WI38 (cell line): Measurements from ENCODE around the gene TMEM259.
A peak's percentile ranks its signal among the peaks of the same experiment; 100 is the strongest.

Experiments
- H3K4me3 ChIP-seq: 2 replicates; pipeline ENCODE4 v1.5.1; 2011; ENCODE audit warnings: low read depth, mild to moderate bottlenecking, control low read depth, low read length
- TF ChIP-seq, protein P1 (sequence below): IDR thresholded peaks from 2 replicates; pipeline ENCODE4 v1.5.1; 2012; ENCODE audit warnings: low read depth, mild to moderate bottlenecking, control low read depth, low read length

TMEM259 gene

DNA sequence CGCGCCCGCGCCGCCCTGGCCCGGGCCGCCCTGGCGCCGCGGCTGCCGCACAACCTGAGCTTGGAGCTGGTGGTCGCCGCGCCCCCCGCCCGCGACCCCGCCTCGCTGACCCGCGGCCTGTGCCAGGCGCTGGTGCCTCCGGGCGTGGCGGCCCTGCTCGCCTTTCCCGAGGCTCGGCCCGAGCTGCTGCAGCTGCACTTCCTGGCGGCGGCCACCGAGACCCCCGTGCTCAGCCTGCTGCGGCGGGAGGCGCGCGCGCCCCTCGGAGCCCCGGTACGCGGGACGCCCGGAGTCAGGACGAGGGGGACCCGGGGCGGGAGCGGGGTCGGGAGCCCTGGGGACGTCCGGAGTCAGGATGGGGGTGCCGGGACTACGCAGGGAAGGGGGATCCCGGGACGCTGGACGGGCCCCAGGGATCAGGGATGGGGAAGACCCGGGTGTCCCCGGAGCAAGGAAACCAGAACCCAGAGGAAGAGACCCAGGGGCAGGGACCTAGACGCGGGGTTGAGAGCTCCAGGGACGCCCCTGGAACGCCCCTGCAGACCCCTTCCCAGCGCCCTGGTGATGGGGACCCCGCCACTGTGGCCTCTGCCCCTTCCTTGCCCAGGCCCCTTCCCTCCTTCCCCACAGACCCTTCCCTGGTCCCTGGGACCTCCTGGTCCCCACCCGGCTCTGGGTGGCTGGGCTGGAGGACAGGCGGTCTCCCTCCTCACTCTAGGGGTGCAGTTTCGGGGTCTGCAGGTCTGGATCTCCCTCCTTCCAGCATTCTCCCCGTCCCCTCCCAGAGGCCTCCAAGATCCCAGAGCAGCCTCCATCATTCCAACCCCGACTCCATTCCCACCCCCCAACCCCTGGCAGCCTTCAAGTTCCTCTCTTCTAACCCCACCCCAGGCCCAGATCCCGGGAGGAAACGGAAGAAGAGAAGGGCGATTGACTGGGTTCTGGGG lies 20.1 kb downstream of the TMEM259 start:
- peak overlapping the region; percentile 33 for H3K4me3 ChIP-seq
- TF ChIP-seq, protein P1, sequence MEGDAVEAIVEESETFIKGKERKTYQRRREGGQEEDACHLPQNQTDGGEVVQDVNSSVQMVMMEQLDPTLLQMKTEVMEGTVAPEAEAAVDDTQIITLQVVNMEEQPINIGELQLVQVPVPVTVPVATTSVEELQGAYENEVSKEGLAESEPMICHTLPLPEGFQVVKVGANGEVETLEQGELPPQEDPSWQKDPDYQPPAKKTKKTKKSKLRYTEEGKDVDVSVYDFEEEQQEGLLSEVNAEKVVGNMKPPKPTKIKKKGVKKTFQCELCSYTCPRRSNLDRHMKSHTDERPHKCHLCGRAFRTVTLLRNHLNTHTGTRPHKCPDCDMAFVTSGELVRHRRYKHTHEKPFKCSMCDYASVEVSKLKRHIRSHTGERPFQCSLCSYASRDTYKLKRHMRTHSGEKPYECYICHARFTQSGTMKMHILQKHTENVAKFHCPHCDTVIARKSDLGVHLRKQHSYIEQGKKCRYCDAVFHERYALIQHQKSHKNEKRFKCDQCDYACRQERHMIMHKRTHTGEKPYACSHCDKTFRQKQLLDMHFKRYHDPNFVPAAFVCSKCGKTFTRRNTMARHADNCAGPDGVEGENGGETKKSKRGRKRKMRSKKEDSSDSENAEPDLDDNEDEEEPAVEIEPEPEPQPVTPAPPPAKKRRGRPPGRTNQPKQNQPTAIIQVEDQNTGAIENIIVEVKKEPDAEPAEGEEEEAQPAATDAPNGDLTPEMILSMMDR = no peak

DNA sequence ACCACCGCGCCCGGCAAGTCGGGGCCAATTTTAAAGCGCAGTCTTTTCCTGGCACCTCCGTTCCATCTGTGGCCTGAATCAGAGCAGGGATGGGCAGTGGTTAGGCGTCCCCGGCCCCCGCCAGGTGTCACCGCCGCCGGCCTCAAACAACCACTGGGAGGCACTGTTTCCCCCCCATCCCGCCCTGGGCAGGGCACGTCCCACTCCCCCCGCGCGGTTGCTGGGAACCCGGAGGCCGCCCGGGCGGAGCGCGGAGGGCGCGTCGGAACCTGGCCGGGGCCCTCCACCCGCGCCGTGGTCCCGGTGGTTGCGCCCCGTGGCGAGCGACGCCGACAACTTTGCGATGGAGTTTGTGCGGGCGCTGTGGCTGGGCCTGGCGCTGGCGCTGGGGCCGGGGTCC lies 20.8 kb downstream of the TMEM259 start, which contains the start of gene GRIN3B:
Gene GRIN3B (plus strand): TSS at position 325 of the 400 bp plus-strand sequence. CDS start 19 bp downstream, at position 344.
- TF ChIP-seq, protein P1 = peak; percentile 49
- H3K4me3 ChIP-seq = peak within 1 kb of the TSS; percentile 33

DNA sequence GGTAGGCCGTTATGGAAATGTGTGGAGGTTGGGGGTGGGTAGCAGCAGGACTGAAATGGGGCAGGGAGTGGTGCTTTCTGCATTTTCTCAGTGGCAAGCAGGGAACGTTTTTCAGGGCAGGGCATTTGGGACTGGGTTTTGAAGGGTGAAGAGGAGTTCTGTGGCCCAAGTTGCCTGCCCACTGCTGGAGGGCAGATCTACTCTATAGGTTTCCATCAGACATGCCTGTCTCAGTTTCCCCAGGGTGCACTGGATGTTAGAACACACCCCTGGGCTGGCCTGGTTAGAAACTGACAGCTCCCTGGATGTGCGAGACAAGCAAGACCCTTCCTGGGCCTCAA lies 21.6 kb downstream of the TMEM259 start:
- no peak overlapping the region for H3K4me3 ChIP-seq
- TF ChIP-seq, protein P1 = no peak

DNA sequence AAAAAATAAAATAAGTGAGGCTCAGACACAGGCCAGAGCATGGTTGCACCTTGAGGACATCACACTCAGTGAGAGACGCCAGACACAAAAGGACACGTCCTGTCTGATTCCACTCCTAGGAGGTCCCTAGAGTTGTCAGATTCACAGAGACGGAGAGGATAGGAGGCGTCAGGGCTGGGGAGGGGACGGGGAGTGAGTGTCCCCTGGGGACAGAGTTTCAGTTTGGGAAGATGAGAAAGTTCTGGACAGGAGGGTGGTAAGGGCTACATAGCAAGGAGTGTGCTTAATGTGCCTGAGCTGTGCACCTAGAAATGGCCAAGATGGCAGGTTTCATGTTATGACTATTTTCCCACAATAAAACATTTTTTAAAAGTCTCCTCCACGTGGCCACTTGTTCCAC lies 22.9 kb downstream of the TMEM259 start:
- TF ChIP-seq, protein P1 = no peak
- H3K4me3 ChIP-seq = no peak overlapping the region

DNA sequence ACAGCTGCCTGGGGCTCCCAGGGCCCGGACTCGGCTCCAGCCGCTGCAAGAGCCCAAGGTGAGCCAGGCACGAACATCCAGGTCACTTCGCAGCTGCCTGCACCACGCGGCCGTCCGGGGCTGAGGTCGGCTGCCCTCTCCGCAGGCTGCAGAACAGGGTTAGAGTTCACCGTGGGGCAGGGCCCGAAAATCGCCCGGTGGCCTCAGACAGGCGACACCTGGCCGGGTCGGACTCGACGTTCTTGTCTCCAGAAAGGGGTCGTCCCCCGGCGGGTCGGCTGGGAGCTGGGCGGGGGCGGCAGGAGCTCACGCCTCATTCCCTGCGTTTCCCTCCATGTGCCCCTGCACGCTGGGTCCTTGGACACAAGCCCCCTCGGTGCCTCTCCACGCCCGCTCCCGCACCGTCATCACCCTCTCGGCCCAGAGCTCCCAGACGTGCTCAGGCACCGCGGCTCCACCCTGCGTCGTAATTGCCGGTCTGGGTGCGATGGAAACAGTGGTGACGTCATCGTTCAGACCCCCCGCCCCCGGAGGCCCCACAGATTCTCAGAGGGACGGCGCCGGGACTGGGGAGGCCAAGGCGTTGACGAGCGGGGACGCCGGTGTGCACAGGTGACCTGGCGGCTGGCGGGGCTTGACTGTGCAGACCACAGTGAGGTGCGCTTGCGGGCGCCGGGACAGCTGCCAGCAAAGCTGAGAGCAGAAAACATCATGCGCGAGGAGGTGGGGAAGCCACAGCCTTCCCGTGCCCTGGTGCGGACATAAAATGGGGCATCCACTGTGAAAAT lies 24.7 kb downstream of the TMEM259 start:
- no peak overlapping the region for H3K4me3 ChIP-seq
- TF ChIP-seq, protein P1 = no peak

DNA sequence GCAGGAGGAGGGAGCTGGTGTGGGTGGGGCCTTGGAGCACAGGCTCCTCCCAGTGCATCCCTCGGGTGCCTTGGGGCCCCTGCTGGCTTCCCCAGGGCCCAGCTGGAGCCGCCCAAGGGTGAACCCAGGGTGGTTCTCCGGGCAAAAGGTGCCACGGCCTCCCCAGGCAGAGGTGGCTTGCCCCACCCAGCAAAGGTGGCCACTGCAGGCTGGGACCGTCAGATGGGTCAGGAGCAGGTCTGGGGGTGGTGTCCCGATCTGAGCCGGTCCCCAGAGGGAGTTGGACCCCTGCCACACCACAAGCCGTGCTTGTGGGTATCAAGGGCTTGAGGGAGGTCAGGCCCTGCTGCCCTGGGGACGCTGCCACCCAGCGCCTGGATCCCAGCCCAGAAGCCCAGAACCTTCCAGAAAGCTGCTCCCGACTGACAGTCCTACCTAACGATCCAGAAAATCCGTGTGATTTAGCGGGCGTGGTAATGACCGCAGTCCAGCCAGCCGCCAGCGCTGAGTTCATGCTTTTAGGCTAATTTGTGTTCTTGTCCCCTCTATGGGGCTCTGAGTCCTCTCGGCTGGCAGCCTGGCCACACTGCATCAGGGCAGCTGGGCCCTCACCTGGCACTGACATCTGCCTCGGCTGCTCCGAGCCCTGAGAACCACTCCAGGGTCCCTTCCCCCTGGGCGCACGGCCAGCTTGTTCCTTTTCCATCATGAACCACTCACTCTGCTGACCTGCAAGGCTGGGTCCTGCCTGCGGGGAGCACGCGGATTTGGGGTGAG lies 25.7 kb downstream of the TMEM259 start:
- TF ChIP-seq, protein P1 = no peak
- no peak overlapping the region for H3K4me3 ChIP-seq
